Mesangial cell (primary cell): Measurements from ENCODE around the gene DNM3. TPM values are rescaled to one million over a fixed set of nuclear protein-coding genes. Genes with fewer than 3 reads are reported as not detected.

ENCODE experiments used
- total RNA-seq: library from RNA; depleted of rRNA; stranded (reverse); fragments of >200 nt; gene quantifications from 2 replicates; pipeline ENCODE4 v1.2.3, GENCODE V29; 2015

DNM3 gene
- total RNA-seq = 3.7 and 13.8 TPM in 2 replicates

DNA sequence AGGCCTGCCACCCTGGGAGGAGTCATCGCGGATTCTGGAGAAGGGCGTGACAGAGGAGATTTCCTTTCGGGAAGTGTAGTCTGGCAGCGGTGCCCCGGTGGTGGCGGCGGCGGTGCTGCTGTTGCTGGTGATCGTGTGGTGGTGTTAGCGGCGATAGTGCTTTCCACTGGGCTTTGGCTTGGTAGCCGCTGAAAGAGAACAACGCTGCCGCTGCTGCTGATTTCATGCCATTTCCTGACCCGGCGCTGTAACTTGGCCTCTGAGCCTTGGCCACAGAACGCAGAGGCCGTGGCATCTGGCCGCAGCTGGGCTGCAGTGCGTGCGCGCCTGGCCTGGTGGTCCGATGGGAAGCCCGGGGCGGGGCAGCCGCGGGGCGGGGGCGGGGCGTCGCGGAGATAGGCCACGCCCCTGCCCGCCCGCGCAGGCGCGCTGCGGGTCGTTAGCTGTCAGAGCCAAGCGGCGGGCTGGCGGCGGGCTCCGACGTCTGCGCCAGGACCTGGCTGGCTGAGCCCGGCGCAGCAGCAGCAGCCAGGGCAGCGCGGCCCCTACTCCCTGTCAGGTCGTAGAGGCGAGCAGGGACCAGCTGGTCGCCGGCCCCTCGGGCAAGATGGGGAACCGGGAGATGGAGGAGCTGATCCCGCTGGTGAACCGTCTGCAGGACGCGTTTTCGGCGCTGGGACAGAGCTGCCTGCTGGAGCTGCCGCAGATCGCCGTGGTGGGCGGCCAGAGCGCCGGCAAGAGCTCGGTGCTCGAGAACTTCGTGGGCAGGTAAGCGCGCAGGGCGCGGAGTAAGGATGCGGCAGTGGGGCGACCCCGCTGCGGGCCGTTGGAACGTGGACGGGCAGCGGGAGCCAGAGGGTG lies at the start of gene DNM3:
DNM3 (plus strand) TSS at position 449 of the 861 bp plus-strand sequence; CDS start at position 608, 159 bp downstream.

DNA sequence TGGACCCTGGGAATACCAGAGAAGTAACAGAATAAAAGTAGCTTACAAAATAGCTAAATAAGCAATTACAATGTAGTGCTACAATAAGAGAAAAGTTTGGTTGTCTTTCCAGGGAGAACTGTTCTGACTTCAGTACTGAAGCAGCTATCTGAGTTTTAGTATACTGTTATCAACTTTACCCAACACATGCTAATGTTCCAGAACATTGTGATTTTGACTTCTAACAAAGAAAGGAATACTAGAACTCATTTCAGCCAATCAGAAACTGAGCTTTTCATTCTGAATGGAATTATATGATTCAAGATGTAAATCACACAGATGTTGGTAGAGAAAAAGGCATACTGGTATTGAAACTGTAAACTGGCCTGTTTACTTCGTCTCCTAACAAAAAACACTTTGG lies 579.1 kb downstream of the DNM3 start, which contains the start of gene C1orf105:
C1orf105 (plus strand) TSS at position 301 of the 400 bp plus-strand sequence. CDS start 201 bp downstream, outside the sequence.

DNA sequence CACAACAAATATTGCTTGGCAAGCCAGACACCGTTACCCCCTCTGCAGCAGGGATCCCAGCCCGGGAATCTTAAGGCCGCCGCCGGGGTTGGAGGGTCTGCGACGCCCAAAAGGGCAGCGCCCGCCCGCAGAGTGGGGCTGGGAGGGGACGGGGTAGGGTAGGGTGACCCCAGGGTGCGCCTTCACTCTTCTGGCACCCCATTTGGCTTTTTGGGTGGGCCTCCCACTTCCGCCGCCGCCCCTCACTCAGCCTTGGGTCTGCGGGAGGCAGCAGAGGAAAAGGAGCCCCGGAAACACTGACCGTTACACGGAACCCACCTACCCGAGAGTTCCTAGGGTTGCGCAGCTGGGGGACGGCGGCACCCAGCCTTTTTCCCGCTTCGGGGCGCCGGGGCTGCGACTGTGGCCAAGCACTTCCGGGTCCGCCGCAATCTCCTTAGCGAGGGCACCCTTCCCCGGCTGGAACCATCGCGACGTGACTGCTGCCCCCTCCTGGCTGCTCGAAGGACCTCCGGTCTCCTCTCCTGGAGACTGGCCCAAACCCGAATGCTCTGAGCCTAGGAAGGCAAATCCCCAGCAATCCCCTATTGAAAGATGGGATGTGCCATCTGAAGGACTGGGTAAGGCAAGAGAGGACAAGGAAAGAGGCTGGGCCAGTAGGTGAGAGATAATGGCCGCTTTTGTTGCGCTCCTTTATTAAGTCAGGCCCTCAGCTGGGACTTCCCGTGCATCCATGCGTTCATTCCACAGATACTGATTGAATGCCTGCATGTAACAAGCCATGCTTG lies 602.6 kb downstream of the DNM3 start, which contains the start of gene PIGC:
PIGC (minus strand) TSS at position 404 of the 788 bp plus-strand sequence. CDS start 1,447 bp downstream, outside the sequence.

Other genes with a start within 250 kb of the DNM3 start
- gene MYOCOS, start 219.3 kb upstream of the DNM3 start, total RNA-seq = not detected in 2 replicates
- not detected in 2 replicates for gene MYOC, start 188.8 kb upstream of the DNM3 start, total RNA-seq
- 2.4 and 3.3 TPM in 2 replicates for gene VAMP4, start 99.4 kb upstream of the DNM3 start, total RNA-seq
- 20.8 and 29.7 TPM in 2 replicates for gene METTL13, start 59.8 kb upstream of the DNM3 start, total RNA-seq